ENCODE results near the gene ELF4. TPM values are rescaled to one million over a fixed set of nuclear protein-coding genes. Genes with fewer than 3 reads are reported as not detected.

Gene ELF4
- total RNA-seq, 6 experiments from 2014 or later = 21.9 to 35.9 (median 31.4) TPM

GRCh38 chrX:130130990-130131389 is 20.7 kb upstream of the ELF4 start:
- TF ChIP-seq, protein P1, sequence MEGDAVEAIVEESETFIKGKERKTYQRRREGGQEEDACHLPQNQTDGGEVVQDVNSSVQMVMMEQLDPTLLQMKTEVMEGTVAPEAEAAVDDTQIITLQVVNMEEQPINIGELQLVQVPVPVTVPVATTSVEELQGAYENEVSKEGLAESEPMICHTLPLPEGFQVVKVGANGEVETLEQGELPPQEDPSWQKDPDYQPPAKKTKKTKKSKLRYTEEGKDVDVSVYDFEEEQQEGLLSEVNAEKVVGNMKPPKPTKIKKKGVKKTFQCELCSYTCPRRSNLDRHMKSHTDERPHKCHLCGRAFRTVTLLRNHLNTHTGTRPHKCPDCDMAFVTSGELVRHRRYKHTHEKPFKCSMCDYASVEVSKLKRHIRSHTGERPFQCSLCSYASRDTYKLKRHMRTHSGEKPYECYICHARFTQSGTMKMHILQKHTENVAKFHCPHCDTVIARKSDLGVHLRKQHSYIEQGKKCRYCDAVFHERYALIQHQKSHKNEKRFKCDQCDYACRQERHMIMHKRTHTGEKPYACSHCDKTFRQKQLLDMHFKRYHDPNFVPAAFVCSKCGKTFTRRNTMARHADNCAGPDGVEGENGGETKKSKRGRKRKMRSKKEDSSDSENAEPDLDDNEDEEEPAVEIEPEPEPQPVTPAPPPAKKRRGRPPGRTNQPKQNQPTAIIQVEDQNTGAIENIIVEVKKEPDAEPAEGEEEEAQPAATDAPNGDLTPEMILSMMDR (IDR thresholded peaks at IDR 0.05) = no peak
- Mint-ChIP-seq H3K27me3 (ENCODE audit: insufficient read depth) (no peaks in the 10 kb centered on the region; the same call in 1 of the 2 replicates), H3K4me3 (no peak overlapping the region), H3K4me1 (ENCODE audit: low read depth) (no peaks in the 10 kb centered on the region), H3K27ac (no peak overlapping the region), H3K36me3 (ENCODE audit: low read depth) (peaks cover 9% of the 10 kb centered on the region), H3K9me3 (no peaks in the 10 kb centered on the region)
- no peak for DNase-seq

DNA sequence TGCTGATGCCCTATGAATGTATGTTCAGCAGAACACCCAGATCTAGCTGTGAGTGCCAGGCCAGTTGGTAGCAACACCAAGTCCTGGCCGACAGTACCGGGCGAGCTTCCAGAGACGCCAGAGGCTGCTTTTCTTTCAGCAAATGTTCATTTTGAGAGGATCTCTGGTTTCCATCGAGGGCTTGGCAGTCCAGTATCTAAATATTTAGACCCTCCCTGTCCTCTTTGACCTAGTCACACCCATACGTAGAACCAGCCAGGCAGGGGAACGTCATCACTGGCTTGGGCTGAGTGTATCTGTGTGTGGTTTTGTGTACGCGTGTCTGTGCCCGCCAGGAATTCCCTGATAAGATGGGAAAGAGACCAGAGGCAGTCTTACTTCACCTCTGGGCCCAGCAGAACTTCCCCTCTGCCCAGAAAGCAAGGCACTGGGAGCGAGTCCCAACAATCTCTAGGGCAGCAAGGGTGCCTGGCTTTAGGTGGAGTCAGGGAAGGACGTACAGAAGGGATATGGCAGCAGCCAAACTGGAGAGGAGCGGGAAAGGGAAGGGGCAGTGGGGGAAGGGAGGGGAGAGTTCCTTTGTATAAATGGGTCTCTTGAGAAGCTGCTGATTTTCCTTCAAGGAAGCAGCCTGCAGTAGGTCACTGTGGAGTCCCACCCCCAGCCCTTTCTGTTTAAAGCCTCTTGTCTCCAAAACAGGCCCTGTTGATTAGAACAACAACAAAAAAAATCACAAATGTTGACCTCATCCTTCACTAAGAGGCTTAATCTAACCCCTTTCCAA is 15.0 kb upstream of the ELF4 start:
- H3K27ac Mint-ChIP-seq = no peak overlapping the region
- peaks cover 1% of the 10 kb centered on the region for H3K4me1 Mint-ChIP-seq (ENCODE audit: low read depth)
- H3K4me3 Mint-ChIP-seq = no peak overlapping the region
- TF ChIP-seq, protein P1 (IDR thresholded peaks at IDR 0.05) = no peak
- no peaks in the 10 kb centered on the region; the same call in 1 of the 2 replicates for H3K27me3 Mint-ChIP-seq (ENCODE audit: insufficient read depth)
- H3K9me3 Mint-ChIP-seq = no peaks in the 10 kb centered on the region
- H3K36me3 Mint-ChIP-seq (ENCODE audit: low read depth) = peaks cover 9% of the 10 kb centered on the region
- no peak for DNase-seq

DNA sequence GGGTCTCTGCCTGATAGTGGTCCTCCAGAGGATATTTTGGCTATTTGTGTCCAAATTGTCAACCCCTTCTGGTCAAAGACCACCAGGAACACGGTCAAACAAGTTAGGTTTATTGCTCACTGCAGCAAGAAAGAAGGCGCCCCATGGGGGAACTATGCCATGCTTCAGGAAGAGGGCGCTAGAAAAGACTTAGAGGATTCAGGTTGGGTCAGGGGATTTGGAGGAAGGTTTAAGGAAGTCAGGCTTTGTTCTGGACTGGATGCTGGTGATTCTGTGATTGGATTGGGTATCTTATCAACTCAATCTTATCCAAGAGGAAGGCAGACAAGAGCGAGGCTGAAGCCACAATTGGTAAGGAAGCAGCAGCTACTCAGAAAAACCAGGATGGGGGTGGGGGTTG is 14.3 kb upstream of the ELF4 start:
- Mint-ChIP-seq H3K4me1 (ENCODE audit: low read depth) (peaks cover 8% of the 10 kb centered on the region), H3K4me3 (no peak overlapping the region)

GRCh38 chrX:130121505-130121800 is 11.2 kb upstream of the ELF4 start:
- no peaks in the 10 kb centered on the region; the same call in 1 of the 2 replicates for H3K36me3 Mint-ChIP-seq (ENCODE audit: low read depth)

More for the DNA sequence above, 14.3 kb upstream of the ELF4 start:
- no peaks in the 10 kb centered on the region for H3K9me3 Mint-ChIP-seq
- no peak for DNase-seq
- H3K36me3 Mint-ChIP-seq (ENCODE audit: low read depth) = peaks cover 9% of the 10 kb centered on the region
- TF ChIP-seq, protein P1 (IDR thresholded peaks at IDR 0.05) = no peak
- H3K27me3 Mint-ChIP-seq (ENCODE audit: insufficient read depth) = no peaks in the 10 kb centered on the region; the same call in 1 of the 2 replicates
- no peak overlapping the region for H3K27ac Mint-ChIP-seq

DNA sequence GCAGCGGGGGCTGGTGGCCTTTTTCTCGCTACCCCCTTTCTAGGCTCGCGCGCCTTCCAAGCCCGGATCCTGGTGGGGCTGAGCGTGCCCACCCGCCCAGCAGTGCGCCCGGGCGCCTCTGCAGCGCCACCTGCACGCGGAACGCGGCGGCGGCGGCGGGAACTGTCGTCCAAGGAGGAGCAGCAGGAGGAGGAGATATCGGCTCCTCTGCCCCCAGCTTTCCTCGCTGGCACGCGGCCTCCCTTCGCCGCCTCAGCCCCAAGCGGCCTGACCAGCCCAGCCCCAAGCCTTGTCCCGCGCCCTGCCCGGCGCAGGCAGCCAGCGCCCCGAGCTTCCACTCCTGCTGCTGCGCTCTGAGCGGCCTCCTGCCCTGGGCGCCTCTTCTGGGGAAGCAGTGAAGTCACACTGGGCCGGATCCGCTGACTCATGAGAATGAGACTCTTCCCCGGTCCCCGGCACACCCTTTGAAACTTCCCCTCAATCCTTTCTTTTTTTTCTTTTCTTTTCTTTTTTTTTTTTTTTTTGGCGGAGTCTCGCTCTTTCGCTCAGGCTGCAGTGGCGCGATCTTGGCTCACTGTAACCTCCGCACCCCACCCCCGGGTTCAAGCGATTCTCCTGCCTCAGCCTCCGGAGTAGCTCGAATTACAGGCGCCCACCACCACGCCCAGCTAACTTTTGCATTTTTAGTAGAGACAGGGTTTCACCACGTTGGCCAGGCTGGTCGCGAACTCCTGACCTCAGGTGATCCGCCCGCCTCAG is 10.6 kb upstream of the ELF4 start:
- Mint-ChIP-seq H3K27ac (peak overlapping the region; percentile 81), H3K27me3 (ENCODE audit: insufficient read depth) (no peaks in the 10 kb centered on the region), H3K9me3 (no peaks in the 10 kb centered on the region), H3K4me3 (peak overlapping the region; percentile 85), H3K36me3 (ENCODE audit: low read depth) (no peaks in the 10 kb centered on the region), H3K4me1 (ENCODE audit: low read depth) (peaks cover 28% of the 10 kb centered on the region)
- peak; percentile 70 for DNase-seq
- TF ChIP-seq, protein P1 (IDR thresholded peaks at IDR 0.05) = peak; percentile 79

More at GRCh38 chrX:130121505-130121800, 11.2 kb upstream of the ELF4 start:
- DNase-seq = no peak
- TF ChIP-seq, protein P1 (IDR thresholded peaks at IDR 0.05) = no peak
- no peaks in the 10 kb centered on the region for H3K27me3 Mint-ChIP-seq (ENCODE audit: insufficient read depth)
- H3K27ac Mint-ChIP-seq = peak overlapping the region; percentile 81; the same call in 1 of the 2 replicates
- H3K4me1 Mint-ChIP-seq (ENCODE audit: low read depth) = peaks cover 28% of the 10 kb centered on the region
- H3K9me3 Mint-ChIP-seq = no peaks in the 10 kb centered on the region
- peak overlapping the region; percentile 85 for H3K4me3 Mint-ChIP-seq

Data from HFFc6 (cell line).